Ishikawa (cell line): Measurements from ENCODE around the gene CRTAC1.

ENCODE experiments used
- CEBPB ChIP-seq: IDR thresholded peaks from 2 replicates; pipeline ENCODE4 v1.6.1; 2012
- CREB1 ChIP-seq: IDR thresholded peaks from 2 replicates; pipeline ENCODE4 v1.6.1; 2012; ENCODE audit warnings: low read depth
- EGR1 ChIP-seq: IDR thresholded peaks from 2 replicates; pipeline ENCODE4 v1.6.1; 2012
- EP300 ChIP-seq: IDR thresholded peaks from 2 replicates; pipeline ENCODE4 v1.6.1; 2012; ENCODE audit warnings: borderline replicate concordance
- FOXM1 ChIP-seq: IDR thresholded peaks from 2 replicates; pipeline ENCODE4 v1.6.1; 2012; ENCODE audit warnings: low read depth, borderline replicate concordance
- MAX ChIP-seq: IDR thresholded peaks from 2 replicates; pipeline ENCODE4 v1.6.1; 2012
- NFIC ChIP-seq: IDR thresholded peaks from 2 replicates; pipeline ENCODE4 v1.6.1; 2012
- RAD21 ChIP-seq: IDR thresholded peaks from 2 replicates; pipeline ENCODE4 v1.6.1; 2012; ENCODE audit warnings: low read depth
- REST ChIP-seq: IDR thresholded peaks from 2 replicates; pipeline ENCODE4 v1.6.1; 2012; ENCODE audit warnings: low read depth, mild to moderate bottlenecking
- TCF12 ChIP-seq: IDR thresholded peaks from 2 replicates; pipeline ENCODE4 v1.6.1; 2012; ENCODE audit warnings: low read depth
- TEAD4 ChIP-seq: IDR thresholded peaks from 2 replicates; pipeline ENCODE4 v1.6.1; 2012
- USF1 ChIP-seq: IDR thresholded peaks from 2 replicates; pipeline ENCODE4 v1.6.1; 2012
- YY1 ChIP-seq: IDR thresholded peaks from 2 replicates; pipeline ENCODE4 v1.6.1; 2012; ENCODE audit warnings: low read depth
- ZBTB7A ChIP-seq: IDR thresholded peaks from 2 replicates; pipeline ENCODE4 v1.6.1; 2012; ENCODE audit warnings: low read depth

CRTAC1 gene

GRCh38 chr10:98030093-98030821 is at the start of gene CRTAC1:
TSS of gene CRTAC1 (minus strand) at chr10:98030621. CDS start at chr10:98030472, 149 bp downstream.
- no peak for TF ChIP-seq CEBPB
- no peak for TF ChIP-seq RAD21
- no peak for TF ChIP-seq MAX
- TF ChIP-seq REST, result no peak
- TF ChIP-seq CREB1, result no peak
- no peak for TF ChIP-seq TEAD4
- TF ChIP-seq ZBTB7A, result no peak
- TF ChIP-seq NFIC, result no peak
- no peak for TF ChIP-seq TCF12
- TF ChIP-seq USF1, result no peak

- TF ChIP-seq RAD21 (no peak), YY1 (no peak), CREB1 (no peak), EGR1 (no peak), TEAD4 (no peak), EP300 (no peak), USF1 (no peak), MAX (no peak)
Observed at GRCh38 chr10:98078774-98079173, 48.4 kb upstream of the CRTAC1 start.

GRCh38 chr10:98077223-98077622 is 46.8 kb upstream of the CRTAC1 start:
- TF ChIP-seq RAD21, result no peak
- TF ChIP-seq TCF12, result no peak
- no peak for TF ChIP-seq YY1
- no peak for TF ChIP-seq USF1
- no peak for TF ChIP-seq EGR1
- TF ChIP-seq TEAD4, result no peak

GRCh38 chr10:98076086-98076485 is 45.7 kb upstream of the CRTAC1 start:
- TF ChIP-seq CEBPB (peak; percentile 50; the same call in 1 of the 2 replicates), ZBTB7A (no peak)

GRCh38 chr10:98074315-98074911 is 44.0 kb upstream of the CRTAC1 start:
- TF ChIP-seq YY1, result no peak
- TF ChIP-seq REST, result peak; percentile 94
- TF ChIP-seq MAX, result no peak
- TF ChIP-seq FOXM1, result no peak

- no peak for TF ChIP-seq RAD21
- no peak for TF ChIP-seq FOXM1
- no peak for TF ChIP-seq ZBTB7A
- TF ChIP-seq USF1, result peak; percentile 60
Observed at GRCh38 chr10:98067165-98067564, 36.7 kb upstream of the CRTAC1 start.
